GM18870 (cell line): ENCODE measurements around the gene CAPG.
A peak's percentile ranks its signal among the peaks of the same experiment; 100 is the strongest.
"Not testable (repeated sequence)": the region's sequence is repeated elsewhere in the genome, so short reads cannot be mapped to it uniquely, and the experiment has no call there.

ENCODE experiments used
- ATAC-seq: cut with Tn5 transposase; IDR thresholded peaks from one replicate; pipeline ENCODE4 v1.9.1; 2021; ENCODE audit warnings: moderate library complexity; ENCODE audit not compliant: unreplicated experiment

The CAPG gene

GRCh38 chr2:85367180-85367579 lies 43.0 kb downstream of the CAPG start:
- ATAC-seq = no peak

DNA sequence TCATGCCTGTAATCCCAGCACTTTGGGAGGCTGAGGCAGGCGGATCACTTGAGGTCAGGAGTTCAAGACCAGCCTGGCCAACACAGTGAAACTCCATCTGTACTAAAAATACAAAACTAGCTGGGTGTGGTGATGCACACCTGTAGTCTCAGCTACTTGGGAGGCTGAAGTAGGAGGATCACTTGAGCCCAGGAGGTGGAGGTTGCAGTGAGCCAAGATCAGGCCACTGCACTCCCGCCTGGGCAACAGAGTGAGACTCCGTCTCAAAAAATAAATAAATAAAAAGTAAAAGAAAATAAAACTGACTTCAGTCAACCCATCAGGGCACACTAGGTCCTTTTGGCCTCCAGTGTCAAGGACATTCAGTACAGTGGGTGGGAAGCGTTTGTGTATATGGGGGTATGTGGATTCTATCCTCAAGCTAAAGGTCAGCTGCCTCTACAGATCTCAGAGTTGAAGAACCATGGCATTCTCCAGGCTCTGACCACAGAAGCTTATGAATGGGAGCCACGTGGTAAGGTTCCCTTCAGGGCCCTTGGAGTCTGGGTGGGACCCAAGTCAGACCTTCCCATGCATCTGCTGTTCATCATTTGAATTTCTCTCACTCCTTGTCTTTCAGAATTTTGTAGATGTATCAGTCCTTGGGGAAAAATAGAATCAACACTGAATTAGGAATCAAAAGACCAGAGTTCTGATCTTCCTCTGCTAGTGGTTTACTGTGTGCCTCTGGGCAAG lies 47.3 kb downstream of the CAPG start:
- not testable (repeated sequence) for ATAC-seq

- no peak for ATAC-seq
Observed at GRCh38 chr2:85357736-85358135, 52.4 kb downstream of the CAPG start.

DNA sequence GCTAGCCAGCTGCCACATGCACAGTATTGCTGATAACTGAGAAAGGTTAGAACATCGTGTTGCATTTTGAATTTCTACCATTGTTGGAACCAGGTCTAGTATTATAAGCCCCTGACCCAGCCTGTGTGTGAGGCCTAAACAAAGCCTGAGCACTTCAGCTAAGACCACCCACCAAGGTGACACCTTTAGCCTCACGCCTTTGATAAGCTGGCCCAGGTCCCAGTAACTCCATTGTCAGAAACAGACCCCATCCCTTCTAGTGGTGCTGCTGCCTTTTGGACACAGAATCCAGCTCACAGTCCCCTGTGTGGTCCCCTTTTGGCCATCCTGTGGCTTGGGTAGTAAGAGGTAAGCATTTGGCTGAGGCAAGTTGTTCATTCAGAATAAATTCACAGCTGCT lies 54.0 kb downstream of the CAPG start:
- no peak for ATAC-seq

DNA sequence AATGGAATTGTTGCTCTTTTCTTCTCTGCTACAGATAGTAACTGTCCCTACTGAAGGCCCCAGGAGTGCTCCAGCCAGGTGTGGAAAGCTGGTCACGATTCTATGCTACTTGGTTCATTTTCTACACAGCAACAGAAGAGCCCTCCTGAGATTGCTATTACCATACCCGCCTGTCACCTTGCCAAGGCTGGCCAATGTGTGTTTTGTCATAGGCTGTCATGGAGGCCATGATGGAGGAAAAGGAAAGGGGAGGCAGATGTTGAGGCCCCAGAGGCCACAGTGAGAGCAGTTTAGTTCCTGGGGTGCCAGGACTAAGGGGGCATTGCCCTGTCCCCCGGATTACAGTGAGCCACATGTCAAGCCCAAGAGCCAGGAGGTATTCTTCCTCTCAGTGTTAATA lies 54.6 kb downstream of the CAPG start:
- no peak for ATAC-seq

GRCh38 chr2:85355073-85355410 lies 55.1 kb downstream of the CAPG start:
- ATAC-seq = peak; percentile 9

GRCh38 chr2:85354286-85355072 lies 55.7 kb downstream of the CAPG start, which contains the start of the genes ELMOD3 and RETSAT:
Gene ELMOD3, plus strand, starts transcription at chr2:85354769. Its CDS starts 2,430 bp downstream, at chr2:85357199.
Gene RETSAT, minus strand, starts transcription at chr2:85354528. Its CDS starts 21 bp downstream, at chr2:85354507.
- peak; percentile 87 for ATAC-seq

GRCh38 chr2:85353876-85354285 lies 56.3 kb downstream of the CAPG start:
- peak; percentile 2 for ATAC-seq

DNA sequence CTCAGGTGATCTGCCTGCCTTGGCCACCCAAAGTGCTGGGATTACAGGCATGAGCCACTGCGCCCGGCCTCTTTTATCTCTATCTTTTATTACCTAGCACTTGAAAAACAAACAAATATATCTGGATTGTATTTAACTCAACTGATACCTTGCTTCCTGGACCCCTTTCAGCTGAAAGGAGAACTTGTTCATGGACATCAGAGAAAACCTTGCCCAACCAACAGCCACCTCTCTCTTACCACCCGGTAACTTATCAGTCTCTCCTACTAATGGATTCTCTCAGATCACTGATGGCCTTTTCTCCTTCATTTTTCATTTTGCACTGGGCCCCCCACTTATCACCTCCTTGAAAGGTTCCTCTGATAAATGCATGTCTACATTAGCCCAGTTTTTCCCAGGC lies 62.6 kb downstream of the CAPG start:
- no peak for ATAC-seq
